ENCODE results near the gene TRIM24.

GRCh38 chr7:138556771-138557484 is 96.9 kb downstream of the TRIM24 start:
- no peak for TF ChIP-seq CTCF (optimal IDR thresholded peaks at IDR 0.05 in 1 of 3, IDR thresholded peaks at IDR 0.05 in 1 of 3, conservative IDR thresholded peaks at IDR 0.05 in 1 of 3; ENCODE audit: extremely low read depth in 1 of 3, insufficient read depth in 2 of 3, low read length in 3 of 3)
- no peak for TF ChIP-seq EZH2 (IDR thresholded peaks at IDR 0.05; ENCODE audit: low read length)
